NT2/D1 (cell line): ENCODE data around the gene HAPLN2.

Source experiments
- DNase-seq: peaks from one replicate; pipeline ENCODE4 v3.0.0-alpha.2; 2011; ENCODE audit warnings: low read depth, low spot score
- H3K27me3 ChIP-seq: 2 replicates; pipeline ENCODE4 v1.6.0; 2011; ENCODE audit warnings: mild to moderate bottlenecking; ENCODE audit not compliant: insufficient read length, insufficient read depth
- H3K36me3 ChIP-seq: 2 replicates; pipeline ENCODE4 v1.6.1; 2011; ENCODE audit warnings: mild to moderate bottlenecking, low read length, mixed read lengths; ENCODE audit not compliant: insufficient read depth, insufficient read length
- H3K4me1 ChIP-seq: 2 replicates; pipeline ENCODE4 v1.5.1; 2011; ENCODE audit not compliant: insufficient read depth, insufficient read length
- H3K4me3 ChIP-seq: 2 replicates; pipeline ENCODE4 v1.5.1; 2011; ENCODE audit warnings: low read depth; ENCODE audit not compliant: insufficient read length
- H3K9ac ChIP-seq: 2 replicates; pipeline ENCODE4 v1.6.0; 2011; ENCODE audit warnings: low read depth; ENCODE audit not compliant: insufficient read length
- H3K9me3 ChIP-seq: 2 replicates; pipeline ENCODE4 v1.5.1; 2011; ENCODE audit warnings: mild to moderate bottlenecking, low read length; ENCODE audit not compliant: insufficient read depth
- SUZ12 ChIP-seq: IDR thresholded peaks from 2 replicates; pipeline ENCODE4 v1.6.1; 2011; ENCODE audit not compliant: insufficient read length, insufficient read depth; ENCODE audit errors: extremely low read depth
- YY1 ChIP-seq: IDR thresholded peaks from 2 replicates; pipeline ENCODE4 v1.6.1; 2011; ENCODE audit not compliant: insufficient read length, insufficient read depth
- ZNF274 ChIP-seq: IDR thresholded peaks from 2 replicates; pipeline ENCODE4 v1.6.1; 2011; ENCODE audit warnings: mild to moderate bottlenecking, low read depth, low read length

Gene HAPLN2

GRCh38 chr1:156592158-156592909, 26.9 kb upstream of the HAPLN2 start:
- H3K4me1 ChIP-seq = peaks cover 9% of the 10 kb centered on the region
- H3K36me3 ChIP-seq = peaks cover 50% of the 10 kb centered on the region
- DNase-seq = no peak

DNA sequence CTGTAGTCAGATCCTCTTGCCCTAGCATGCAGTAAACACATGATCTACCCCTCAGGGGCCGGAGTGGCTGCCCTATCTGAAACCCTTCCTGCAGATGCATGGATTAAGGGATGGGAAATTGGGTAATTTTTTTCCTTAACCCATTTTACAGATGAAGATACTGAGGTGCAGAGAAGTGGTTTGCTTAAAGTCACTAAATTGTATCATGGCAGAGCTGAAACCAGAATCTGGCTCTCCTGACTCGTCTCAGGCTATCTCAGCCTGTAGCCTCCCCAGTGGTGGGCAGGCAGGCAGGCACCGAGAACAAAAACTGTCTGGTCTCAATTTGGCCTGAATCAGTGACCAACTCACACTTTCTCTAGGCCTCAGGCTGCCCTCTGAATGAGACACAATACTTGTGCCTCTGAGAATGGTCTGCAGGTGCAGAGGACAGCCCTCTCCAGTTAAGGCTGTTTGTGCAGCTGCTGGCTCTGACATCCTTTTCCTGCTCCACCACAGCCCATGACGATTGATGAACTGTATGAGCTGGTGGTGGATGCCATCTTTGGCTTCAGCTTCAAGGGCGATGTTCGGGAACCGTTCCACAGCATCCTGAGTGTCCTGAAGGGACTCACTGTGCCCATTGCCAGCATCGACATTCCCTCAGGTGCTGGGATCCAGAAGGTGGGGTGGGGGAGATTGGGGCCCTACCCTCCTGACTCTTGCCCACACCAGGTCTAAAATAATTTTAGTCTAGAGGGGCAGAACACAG, 26.1 kb upstream of the HAPLN2 start:
- Histone ChIP-seq H3K4me3 (peak overlapping the region; percentile 93), H3K4me1 (peaks cover 9% of the 10 kb centered on the region), H3K36me3 (peaks cover 58% of the 10 kb centered on the region), H3K9ac (peak overlapping the region; percentile 12), H3K9me3 (no peaks in the 10 kb centered on the region), H3K27me3 (no peaks in the 10 kb centered on the region)
- no peak for DNase-seq
- TF ChIP-seq SUZ12 = no peak

More at GRCh38 chr1:156592158-156592909, 26.9 kb upstream of the HAPLN2 start:
- Histone ChIP-seq H3K4me3 (peak overlapping the region; percentile 93), H3K27me3 (no peaks in the 10 kb centered on the region), H3K9me3 (no peaks in the 10 kb centered on the region), H3K9ac (peak overlapping the region; percentile 97)
- TF ChIP-seq YY1 (no peak), ZNF274 (no peak), SUZ12 (no peak)

DNA sequence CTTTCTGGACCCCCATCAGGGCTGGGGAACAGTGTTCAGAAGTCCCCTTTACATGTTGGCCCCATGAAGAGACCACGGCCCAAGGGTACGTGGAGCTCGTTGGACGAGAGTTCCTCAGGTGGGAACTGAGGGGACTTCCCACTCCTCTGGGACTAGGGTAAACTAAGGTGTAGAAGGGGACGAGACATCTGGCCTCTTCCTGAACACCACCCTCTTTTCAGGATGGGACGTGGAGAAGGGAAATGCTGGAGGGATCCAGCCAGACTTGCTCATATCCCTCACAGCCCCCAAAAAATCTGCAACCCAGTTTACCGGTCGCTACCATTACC, 25.6 kb upstream of the HAPLN2 start:
- TF ChIP-seq ZNF274 = no peak
- TF ChIP-seq YY1 = no peak
- no peak for TF ChIP-seq SUZ12
- peaks cover 9% of the 10 kb centered on the region for H3K4me1 ChIP-seq
- H3K9me3 ChIP-seq = no peaks in the 10 kb centered on the region
- peaks cover 63% of the 10 kb centered on the region for H3K36me3 ChIP-seq
- no peak for DNase-seq
- H3K27me3 ChIP-seq = no peaks in the 10 kb centered on the region
- H3K9ac ChIP-seq = no peak overlapping the region
- no peak overlapping the region for H3K4me3 ChIP-seq

DNA sequence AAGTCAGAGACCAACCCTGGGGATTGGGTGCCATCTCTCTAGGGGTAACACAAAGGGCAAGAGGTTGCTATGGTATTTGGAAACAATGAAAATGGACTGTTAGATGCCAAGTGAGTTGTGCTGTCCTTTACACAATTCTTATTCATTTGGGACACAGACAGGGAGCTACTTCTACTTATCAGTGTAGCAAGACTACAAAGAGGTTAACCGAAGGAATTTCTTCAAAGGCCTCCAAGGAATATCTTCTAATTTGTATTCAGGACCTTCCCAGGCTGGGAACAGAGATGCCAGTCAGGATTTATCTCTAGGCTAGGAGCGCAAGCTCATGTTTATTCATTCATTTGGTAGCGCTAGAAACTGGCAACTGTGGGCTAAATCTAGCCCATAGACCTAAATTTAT, 25.0 kb upstream of the HAPLN2 start:
- no peaks in the 10 kb centered on the region for H3K27me3 ChIP-seq
- H3K36me3 ChIP-seq = peaks cover 69% of the 10 kb centered on the region
- no peak overlapping the region for H3K4me3 ChIP-seq
- H3K9ac ChIP-seq = no peak overlapping the region
- H3K4me1 ChIP-seq = peaks cover 9% of the 10 kb centered on the region
- no peak for TF ChIP-seq ZNF274
- TF ChIP-seq SUZ12 = no peak
- no peak for TF ChIP-seq YY1
- no peaks in the 10 kb centered on the region for H3K9me3 ChIP-seq
- DNase-seq = no peak

GRCh38 chr1:156595016-156595415, 24.2 kb upstream of the HAPLN2 start:
- Histone ChIP-seq H3K4me3 (no peak overlapping the region), H3K36me3 (peaks cover 76% of the 10 kb centered on the region), H3K4me1 (peaks cover 9% of the 10 kb centered on the region), H3K9ac (no peak overlapping the region), H3K27me3 (no peaks in the 10 kb centered on the region), H3K9me3 (no peaks in the 10 kb centered on the region)
- no peak for DNase-seq
- TF ChIP-seq ZNF274 (no peak), SUZ12 (no peak), YY1 (no peak)

GRCh38 chr1:156596426-156596825, 22.8 kb upstream of the HAPLN2 start:
- Histone ChIP-seq H3K4me1 (peaks cover 7% of the 10 kb centered on the region), H3K36me3 (peaks cover 76% of the 10 kb centered on the region)

GRCh38 chr1:156598125-156598524, 21.1 kb upstream of the HAPLN2 start:
- Histone ChIP-seq H3K27me3 (no peaks in the 10 kb centered on the region), H3K9ac (no peak overlapping the region), H3K4me3 (no peak overlapping the region), H3K9me3 (no peaks in the 10 kb centered on the region), H3K36me3 (peaks cover 68% of the 10 kb centered on the region), H3K4me1 (peaks cover 5% of the 10 kb centered on the region)
- no peak for DNase-seq
- TF ChIP-seq SUZ12 (no peak), YY1 (no peak), ZNF274 (no peak)

More at GRCh38 chr1:156596426-156596825, 22.8 kb upstream of the HAPLN2 start:
- no peak overlapping the region for H3K9ac ChIP-seq
- H3K9me3 ChIP-seq = no peaks in the 10 kb centered on the region
- no peaks in the 10 kb centered on the region for H3K27me3 ChIP-seq
- DNase-seq = no peak
- TF ChIP-seq ZNF274 (no peak), YY1 (no peak), SUZ12 (no peak)
- H3K4me3 ChIP-seq = no peak overlapping the region
